HEK293 (cell line): ENCODE data around the gene IDH3A.

Experiments
- ELK4 ChIP-seq: IDR thresholded peaks from 2 replicates; pipeline ENCODE4 v1.6.1; 2011; ENCODE audit warnings: mild to moderate bottlenecking, low read depth, low read length, borderline replicate concordance
- GLIS1 ChIP-seq: fragments of 450-650 bp; formaldehyde crosslinking; IDR thresholded peaks from 2 replicates; pipeline ENCODE4 v1.5.1; 2016; ENCODE audit warnings: missing biosample characterization, missing genetic modification characterization
- GLIS2 ChIP-seq: fragments of 450-650 bp; formaldehyde crosslinking; IDR thresholded peaks from 2 replicates; pipeline ENCODE4 v1.5.1; 2016; ENCODE audit warnings: missing biosample characterization, missing genetic modification characterization
- KLF9 ChIP-seq: fragments of 450-650 bp; formaldehyde crosslinking; IDR thresholded peaks from 2 replicates; pipeline ENCODE4 v1.5.1; 2016; ENCODE audit warnings: missing biosample characterization, missing genetic modification characterization, low read depth
- PATZ1 ChIP-seq: fragments of 450-650 bp; formaldehyde crosslinking; IDR thresholded peaks from 2 replicates; pipeline ENCODE4 v1.5.1; 2016; ENCODE audit warnings: missing biosample characterization, missing genetic modification characterization
- REPIN1 ChIP-seq: fragments of 450-650 bp; formaldehyde crosslinking; IDR thresholded peaks from 2 replicates; pipeline ENCODE4 v1.5.1; 2017; ENCODE audit warnings: missing biosample characterization, missing genetic modification characterization, low read depth
- SCRT1 ChIP-seq: fragments of 450-650 bp; formaldehyde crosslinking; IDR thresholded peaks from 2 replicates; pipeline ENCODE4 v1.5.1; 2016; ENCODE audit warnings: missing biosample characterization, missing genetic modification characterization, borderline replicate concordance
- TCF7L2 ChIP-seq: IDR thresholded peaks from 2 replicates; pipeline ENCODE4 v1.6.1; 2011; ENCODE audit warnings: low read depth, mild to moderate bottlenecking, inconsistent platforms, low read length, moderate library complexity, borderline replicate concordance
- ZBTB21 ChIP-seq: fragments of 450-650 bp; formaldehyde crosslinking; IDR thresholded peaks from 2 replicates; pipeline ENCODE4 v1.5.1; 2017; ENCODE audit warnings: missing biosample characterization, missing genetic modification characterization
- ZBTB49 ChIP-seq: fragments of 450-650 bp; formaldehyde crosslinking; IDR thresholded peaks from 2 replicates; pipeline ENCODE4 v1.5.1; 2016; ENCODE audit warnings: missing biosample characterization, missing genetic modification characterization, low read depth
- ZBTB8A ChIP-seq: fragments of 450-650 bp; formaldehyde crosslinking; IDR thresholded peaks from 2 replicates; pipeline ENCODE4 v1.5.1; 2016; ENCODE audit warnings: missing biosample characterization, missing genetic modification characterization
- ZFP3 ChIP-seq: fragments of 450-650 bp; formaldehyde crosslinking; IDR thresholded peaks from 2 replicates; pipeline ENCODE4 v1.5.1; 2016; ENCODE audit warnings: low read depth, missing biosample characterization, missing genetic modification characterization
- ZNF112 ChIP-seq: fragments of 450-650 bp; formaldehyde crosslinking; IDR thresholded peaks from 2 replicates; pipeline ENCODE4 v1.5.0; 2017; ENCODE audit warnings: missing biosample characterization, missing genetic modification characterization
- ZNF140 ChIP-seq: fragments of 450-650 bp; formaldehyde crosslinking; IDR thresholded peaks from 2 replicates; pipeline ENCODE4 v1.5.1; 2016; ENCODE audit warnings: missing biosample characterization, missing genetic modification characterization
- ZNF169 ChIP-seq: fragments of 450-650 bp; formaldehyde crosslinking; IDR thresholded peaks from 2 replicates; pipeline ENCODE4 v1.5.1; 2016; ENCODE audit warnings: missing biosample characterization, missing genetic modification characterization
- ZNF223 ChIP-seq: fragments of 450-650 bp; formaldehyde crosslinking; IDR thresholded peaks from 2 replicates; pipeline ENCODE4 v1.5.1; 2016; ENCODE audit warnings: missing biosample characterization, missing genetic modification characterization
- ZNF26 ChIP-seq: fragments of 450-650 bp; formaldehyde crosslinking; IDR thresholded peaks from 2 replicates; pipeline ENCODE4 v1.5.1; 2016; ENCODE audit warnings: missing biosample characterization, missing genetic modification characterization
- ZNF423 ChIP-seq: fragments of 450-650 bp; formaldehyde crosslinking; IDR thresholded peaks from 2 replicates; pipeline ENCODE4 v1.5.1; 2016; ENCODE audit warnings: missing biosample characterization, missing genetic modification characterization
- ZNF501 ChIP-seq: fragments of 450-650 bp; formaldehyde crosslinking; IDR thresholded peaks from 2 replicates; pipeline ENCODE4 v1.5.1; 2016; ENCODE audit warnings: missing biosample characterization, missing genetic modification characterization
- ZNF518A ChIP-seq: fragments of 450-650 bp; formaldehyde crosslinking; conservative IDR thresholded peaks from 2 replicates; pipeline ENCODE4 v1.5.1; 2016; ENCODE audit warnings: low read depth, missing biosample characterization, missing genetic modification characterization
- ZNF610 ChIP-seq: fragments of 450-650 bp; formaldehyde crosslinking; IDR thresholded peaks from 2 replicates; pipeline ENCODE4 v1.5.1; 2016; ENCODE audit warnings: missing biosample characterization, missing genetic modification characterization, borderline replicate concordance
- ZNF623 ChIP-seq: fragments of 450-650 bp; formaldehyde crosslinking; IDR thresholded peaks from 2 replicates; pipeline ENCODE4 v1.5.1; 2016; ENCODE audit warnings: missing biosample characterization, missing genetic modification characterization
- ZNF639 ChIP-seq: fragments of 450-650 bp; formaldehyde crosslinking; IDR thresholded peaks from 2 replicates; pipeline ENCODE4 v1.5.1; 2016; ENCODE audit warnings: missing biosample characterization, missing genetic modification characterization
- ZNF654 ChIP-seq: fragments of 450-650 bp; formaldehyde crosslinking; IDR thresholded peaks from 2 replicates; pipeline ENCODE4 v1.5.1; 2016; ENCODE audit warnings: low read depth, missing biosample characterization, missing genetic modification characterization
- ZNF660 ChIP-seq: fragments of 450-650 bp; IDR thresholded peaks from 2 replicates; pipeline ENCODE4 v1.5.1; 2018; ENCODE audit warnings: missing biosample characterization, mild to moderate bottlenecking, missing genetic modification characterization
- ZNF768 ChIP-seq: fragments of 450-650 bp; formaldehyde crosslinking; IDR thresholded peaks from 2 replicates; pipeline ENCODE4 v1.5.1; 2018; ENCODE audit warnings: missing biosample characterization, mild to moderate bottlenecking, missing genetic modification characterization

The IDH3A gene

GRCh38 chr15:78108300-78109084 is 40.7 kb upstream of the IDH3A start (continued):
- TF ChIP-seq ZNF654 (tag by site-specific recombination), result peak; percentile 61
- TF ChIP-seq ZNF623 (tag by site-specific recombination), result no peak
- 0 out of 2 replicates have a peak, but pooled peaks have one; percentile 32 for TF ChIP-seq ZNF501 (tag by site-specific recombination)
- no peak for TF ChIP-seq ZBTB21 (tag by site-specific recombination)
- no peak for TF ChIP-seq ELK4
- TF ChIP-seq ZNF112, result no peak
- no peak for TF ChIP-seq KLF9 (tag by site-specific recombination)
- no peak for TF ChIP-seq ZNF639 (tag by site-specific recombination)
- TF ChIP-seq ZNF610, result no peak
- TF ChIP-seq SCRT1 (tag by site-specific recombination), result no peak
- no peak for TF ChIP-seq ZNF423
- peak; percentile 65; the same call in 1 of the 2 replicates for TF ChIP-seq PATZ1 (tag by site-specific recombination)
- TF ChIP-seq ZNF518A (tag by site-specific recombination), result no peak
- TF ChIP-seq ZNF169 (tag by site-specific recombination), result no peak
- TF ChIP-seq ZFP3 (tag by site-specific recombination), result no peak
- TF ChIP-seq ZNF223 (tag by site-specific recombination), result no peak
- TF ChIP-seq GLIS1 (tag by site-specific recombination), result peak; percentile 42; the same call in 1 of the 2 replicates
- no peak for TF ChIP-seq REPIN1 (tag by site-specific recombination)
- TF ChIP-seq GLIS2 (tag by site-specific recombination), result peak; percentile 41; the same call in 1 of the 2 replicates
- TF ChIP-seq TCF7L2, result no peak
- TF ChIP-seq ZNF140 (tag by site-specific recombination), result no peak
- TF ChIP-seq ZBTB8A (tag by site-specific recombination), result no peak
- no peak for TF ChIP-seq ZBTB49
- TF ChIP-seq ZNF26 (tag by site-specific recombination), result no peak
- TF ChIP-seq ZNF660, result 0 out of 2 replicates have a peak, but pooled peaks have one; percentile 57
- no peak for TF ChIP-seq ZNF768 (tag by site-specific recombination)
